ENCODE results near the gene PRKAR2B. TPM values are rescaled to one million over a fixed set of nuclear protein-coding genes. Genes with fewer than 3 reads are reported as not detected.

The PRKAR2B gene
- total RNA-seq, 1 donor from 2014 or later, result 7.9 TPM

DNA sequence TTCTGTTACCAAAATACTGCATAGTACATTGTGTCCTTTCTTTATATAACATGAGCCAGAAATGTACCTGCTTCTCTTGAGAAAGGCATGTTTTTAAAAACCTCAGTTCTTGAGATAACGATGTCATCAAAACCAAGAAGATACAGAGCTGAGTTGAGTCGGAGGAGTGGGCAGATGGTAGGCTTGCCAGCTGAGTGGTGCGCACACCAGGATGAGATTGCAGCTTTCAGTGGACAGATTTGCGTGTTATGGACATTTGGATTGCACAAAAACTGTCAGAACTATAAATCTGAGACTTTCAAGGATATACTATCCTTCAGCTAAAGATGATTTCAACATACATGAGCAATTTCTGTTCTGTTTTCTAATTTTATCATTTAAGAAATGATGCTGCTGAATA, 25.0 kb downstream of the PRKAR2B start:
- no peak for DNase-seq
- TF ChIP-seq, protein P1, sequence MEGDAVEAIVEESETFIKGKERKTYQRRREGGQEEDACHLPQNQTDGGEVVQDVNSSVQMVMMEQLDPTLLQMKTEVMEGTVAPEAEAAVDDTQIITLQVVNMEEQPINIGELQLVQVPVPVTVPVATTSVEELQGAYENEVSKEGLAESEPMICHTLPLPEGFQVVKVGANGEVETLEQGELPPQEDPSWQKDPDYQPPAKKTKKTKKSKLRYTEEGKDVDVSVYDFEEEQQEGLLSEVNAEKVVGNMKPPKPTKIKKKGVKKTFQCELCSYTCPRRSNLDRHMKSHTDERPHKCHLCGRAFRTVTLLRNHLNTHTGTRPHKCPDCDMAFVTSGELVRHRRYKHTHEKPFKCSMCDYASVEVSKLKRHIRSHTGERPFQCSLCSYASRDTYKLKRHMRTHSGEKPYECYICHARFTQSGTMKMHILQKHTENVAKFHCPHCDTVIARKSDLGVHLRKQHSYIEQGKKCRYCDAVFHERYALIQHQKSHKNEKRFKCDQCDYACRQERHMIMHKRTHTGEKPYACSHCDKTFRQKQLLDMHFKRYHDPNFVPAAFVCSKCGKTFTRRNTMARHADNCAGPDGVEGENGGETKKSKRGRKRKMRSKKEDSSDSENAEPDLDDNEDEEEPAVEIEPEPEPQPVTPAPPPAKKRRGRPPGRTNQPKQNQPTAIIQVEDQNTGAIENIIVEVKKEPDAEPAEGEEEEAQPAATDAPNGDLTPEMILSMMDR (IDR thresholded peaks at IDR 0.05), result no peak
- Histone ChIP-seq H3K9me3 (no peaks in the 10 kb centered on the region), H3K36me3 (no peaks in the 10 kb centered on the region), H3K27me3 (no peaks in the 10 kb centered on the region), H3K27ac (no peak overlapping the region), H3K4me3 (no peak overlapping the region), H3K4me1 (no peaks in the 10 kb centered on the region)
- peak; percentile 44 for ATAC-seq
- intact Hi-C loops (cut with DNase I), result no loop called here

DNA sequence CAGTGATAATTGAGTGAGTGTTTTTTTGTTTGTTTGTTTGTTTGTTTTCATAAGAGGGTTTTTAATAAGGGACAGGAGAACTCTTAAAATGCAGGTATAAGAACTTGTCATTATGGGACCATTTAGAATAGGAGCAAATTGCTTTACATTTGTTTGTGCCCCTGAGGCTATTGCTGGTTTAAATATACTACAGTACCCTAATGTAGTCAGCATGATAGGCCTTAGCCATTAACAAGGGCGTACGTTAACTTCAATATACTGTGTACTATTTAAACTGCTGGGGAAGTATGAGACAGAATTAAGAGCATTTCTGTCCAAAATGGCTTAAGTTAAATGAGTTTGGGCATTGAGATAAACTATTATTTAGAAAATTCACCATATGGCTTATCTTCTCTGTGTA, 26.2 kb downstream of the PRKAR2B start:
- ATAC-seq (no peak), DNase-seq (no peak)
- TF ChIP-seq, protein P1 (IDR thresholded peaks at IDR 0.05), result no peak
- intact Hi-C loops (cut with DNase I), result no loop called here
- Histone ChIP-seq H3K36me3 (no peaks in the 10 kb centered on the region), H3K27me3 (no peaks in the 10 kb centered on the region), H3K4me3 (no peak overlapping the region), H3K27ac (no peak overlapping the region), H3K9me3 (no peaks in the 10 kb centered on the region), H3K4me1 (no peaks in the 10 kb centered on the region)

DNA sequence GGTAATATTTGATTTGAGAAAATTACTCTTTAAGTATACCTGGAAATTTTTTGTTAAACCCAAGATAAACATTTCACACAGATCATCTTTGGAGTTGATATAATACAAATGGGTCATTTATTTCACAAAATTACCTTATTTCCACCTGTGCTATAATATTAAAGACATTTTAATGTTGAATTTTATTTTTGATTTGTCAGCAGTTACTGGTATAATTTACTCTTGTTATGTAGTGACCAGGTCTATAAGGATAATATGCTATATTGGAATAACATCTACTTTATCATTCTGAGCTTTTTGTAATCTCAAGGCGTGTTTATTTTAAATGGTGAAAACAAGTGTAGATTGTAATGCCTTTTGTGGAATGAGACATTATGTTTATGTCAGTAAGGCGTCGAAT, 26.6 kb downstream of the PRKAR2B start:
- H3K36me3 ChIP-seq, result no peaks in the 10 kb centered on the region
- ATAC-seq (no peak), DNase-seq (no peak)
- intact Hi-C loops (cut with DNase I), result no loop called here
- no peak overlapping the region for H3K4me3 ChIP-seq
- H3K27me3 ChIP-seq, result no peaks in the 10 kb centered on the region
- H3K4me1 ChIP-seq, result no peaks in the 10 kb centered on the region
- no peak overlapping the region for H3K27ac ChIP-seq
- TF ChIP-seq, protein P1 (IDR thresholded peaks at IDR 0.05), result no peak
- H3K9me3 ChIP-seq, result no peaks in the 10 kb centered on the region

DNA sequence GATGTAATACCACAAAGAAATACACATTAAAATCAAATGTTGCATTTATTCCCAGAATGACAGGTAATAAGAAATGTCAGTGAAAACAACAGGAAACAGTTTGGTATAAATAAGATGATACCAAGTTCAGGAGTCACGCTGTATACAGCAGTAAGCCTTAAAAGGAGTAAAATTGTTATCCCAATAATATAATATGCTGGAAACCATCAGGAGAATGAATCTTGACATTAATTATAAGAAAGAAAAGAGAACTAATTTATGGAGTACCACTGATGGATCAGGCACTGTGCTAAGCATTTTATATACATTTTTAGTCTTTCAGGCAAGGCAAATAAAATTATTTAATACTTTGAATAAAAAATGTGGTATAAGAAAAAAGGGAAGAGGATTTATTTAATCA, 27.6 kb downstream of the PRKAR2B start:
- DNase-seq (no peak), ATAC-seq (no peak)
- Histone ChIP-seq H3K27me3 (no peaks in the 10 kb centered on the region), H3K36me3 (no peaks in the 10 kb centered on the region), H3K4me3 (no peak overlapping the region), H3K9me3 (no peaks in the 10 kb centered on the region), H3K27ac (no peak overlapping the region), H3K4me1 (no peaks in the 10 kb centered on the region)
- TF ChIP-seq, protein P1 (IDR thresholded peaks at IDR 0.05), result no peak
- intact Hi-C loops (cut with DNase I), result no loop called here

DNA sequence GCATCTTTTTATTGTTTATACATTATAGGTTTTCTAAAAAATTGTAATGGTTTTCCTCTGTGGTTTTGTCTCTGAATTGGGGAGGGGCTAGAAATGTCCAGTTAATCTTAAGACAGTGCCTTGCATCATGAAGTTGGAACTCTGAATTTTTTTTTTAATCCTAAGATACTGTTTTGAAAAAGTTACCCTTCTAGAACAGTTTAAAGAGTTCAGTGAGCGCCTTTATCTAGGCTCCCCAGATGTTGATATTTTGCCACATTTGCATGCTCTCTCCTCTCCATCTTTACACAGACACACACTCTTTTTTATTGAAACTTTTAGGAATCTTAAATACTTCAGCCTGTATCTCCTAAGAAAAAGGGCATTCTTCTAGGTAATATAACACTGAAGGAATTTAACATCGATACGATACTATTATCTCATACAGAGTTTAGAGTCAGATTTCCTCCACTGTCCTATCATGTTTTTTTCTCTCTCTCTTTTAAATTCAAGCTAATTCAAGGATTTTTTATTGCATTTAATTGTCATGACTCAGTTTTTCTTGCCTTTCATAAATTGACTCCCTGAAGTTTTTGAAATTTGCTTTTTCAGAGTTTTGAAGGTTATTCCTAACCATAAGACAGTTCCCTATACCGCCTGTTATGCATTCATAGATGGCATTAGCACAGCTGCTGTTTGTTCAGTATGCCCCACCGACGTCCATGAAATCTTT, 31.5 kb downstream of the PRKAR2B start:
- TF ChIP-seq, protein P1 (IDR thresholded peaks at IDR 0.05), result no peak
- Histone ChIP-seq H3K27me3 (no peaks in the 10 kb centered on the region), H3K27ac (no peak overlapping the region), H3K36me3 (no peaks in the 10 kb centered on the region), H3K4me3 (no peak overlapping the region), H3K9me3 (no peaks in the 10 kb centered on the region), H3K4me1 (no peaks in the 10 kb centered on the region)
- intact Hi-C loops (cut with DNase I), result no loop called here
- ATAC-seq, result no peak
- DNase-seq, result no peak

All from upper lobe of right lung (tissue), 1 donor.